ENCODE data around the gene CYBA.
"Not testable (repeated sequence)": the region's sequence is repeated elsewhere in the genome, so short reads cannot be mapped to it uniquely, and the experiment has no call there.

Gene CYBA

GRCh38 chr16:88686062-88686438 lies 35.2 kb upstream of the CYBA start:
- DNase-seq = no peak

- no peak for DNase-seq
Observed at GRCh38 chr16:88685156-88686061, 34.6 kb upstream of the CYBA start.

GRCh38 chr16:88684569-88685155 lies 33.8 kb upstream of the CYBA start:
- no peak for DNase-seq

- no peak for DNase-seq
Observed at GRCh38 chr16:88681709-88682451, 31.0 kb upstream of the CYBA start.

GRCh38 chr16:88681084-88681680 lies 30.3 kb upstream of the CYBA start:
- no peak for DNase-seq

GRCh38 chr16:88680554-88681083 lies 29.8 kb upstream of the CYBA start:
- no peak for DNase-seq

- DNase-seq = no peak
Observed at GRCh38 chr16:88678224-88678979, 27.5 kb upstream of the CYBA start.

- DNase-seq = no peak
Observed at GRCh38 chr16:88677721-88678120, 26.9 kb upstream of the CYBA start.

GRCh38 chr16:88676502-88677242 lies 25.8 kb upstream of the CYBA start:
- no peak for DNase-seq

GRCh38 chr16:88673716-88674379 lies 23.0 kb upstream of the CYBA start:
- DNase-seq = no peak

GRCh38 chr16:88672776-88673175 lies 21.9 kb upstream of the CYBA start:
- DNase-seq = no peak

- DNase-seq = no peak
Observed at GRCh38 chr16:88671806-88672205, 21.0 kb upstream of the CYBA start.

GRCh38 chr16:88669980-88670379 lies 19.1 kb upstream of the CYBA start:
- DNase-seq = no peak

GRCh38 chr16:88669493-88669892 lies 18.6 kb upstream of the CYBA start:
- DNase-seq = not testable (repeated sequence)

GRCh38 chr16:88667461-88667860 lies 16.6 kb upstream of the CYBA start:
- DNase-seq = no peak

- no peak for DNase-seq
Observed at GRCh38 chr16:88665570-88665969, 14.7 kb upstream of the CYBA start.

GRCh38 chr16:88665148-88665547 lies 14.3 kb upstream of the CYBA start:
- DNase-seq = no peak

GRCh38 chr16:88662843-88663606 lies 12.2 kb upstream of the CYBA start, which contains the start of gene MVD:
Gene MVD, minus strand, starts transcription at chr16:88663091. Its CDS starts 11 bp downstream, at chr16:88663080.
- peak; percentile 94 for DNase-seq

- no peak for DNase-seq
Observed at GRCh38 chr16:88662222-88662842, 11.5 kb upstream of the CYBA start.

GRCh38 chr16:88661468-88661867 lies 10.6 kb upstream of the CYBA start:
- no peak for DNase-seq
